ENCODE measurements around the gene PPP1R18. TPM values are rescaled to one million over a fixed set of nuclear protein-coding genes. Genes with fewer than 3 reads are reported as not detected.

Gene PPP1R18
- total and polyA plus RNA-seq, 9 of the 15 experiments (the other 6 are each of a cell fraction or from before 2014, with no cell fraction given): 12.0 to 99.2 (median 42.6) TPM

GRCh38 chr6:30682143-30683117 lies 4.0 kb downstream of the PPP1R18 start (continued):
- TF ChIP-seq ZNF197 (CRISPR knock-in tag; IDR thresholded peaks at IDR 0.05; ENCODE audit: low read depth): no peak
- peak; percentile 62 for TF ChIP-seq TBP (optimal IDR thresholded peaks at IDR 0.05; ENCODE audit: low read depth, low read length)
- no peak for TF ChIP-seq SIX5 (IDR thresholded peaks at IDR 0.05; ENCODE audit: borderline replicate concordance in 1 of 2, insufficient read depth in 1 of 2, low read depth in 1 of 2, low read length in 2 of 2)
- 0 out of 2 replicates have a peak, but pooled peaks have one; percentile 56 for TF ChIP-seq NR2C2 (CRISPR knock-in tag; IDR thresholded peaks at IDR 0.05)
- TF ChIP-seq NR2C2 (tag; IDR thresholded peaks at IDR 0.05): peak; percentile 91
- no peak for TF ChIP-seq MYBL2 (IDR thresholded peaks at IDR 0.05; ENCODE audit: low read depth)
- TF ChIP-seq MYBL2 (CRISPR knock-in tag; IDR thresholded peaks at IDR 0.05; ENCODE audit: borderline replicate concordance): no peak
- TF ChIP-seq HMG20A (CRISPR knock-in tag; conservative IDR thresholded peaks at IDR 0.05): no peak
- no peak for TF ChIP-seq ZC3H4 (CRISPR knock-in tag; IDR thresholded peaks at IDR 0.05; ENCODE audit: borderline replicate concordance)
- no peak for TF ChIP-seq ID3 (CRISPR knock-in tag; IDR thresholded peaks at IDR 0.05)
- TF ChIP-seq ID3 (tag; IDR thresholded peaks at IDR 0.05): peak; percentile 78; the same call in 1 of the 2 replicates
- peak in 1 of 2 experiments; percentile 62; a peak in 1 of 3 replicates for TF ChIP-seq CBX3 (IDR thresholded peaks at IDR 0.05; ENCODE audit: borderline replicate concordance in 1 of 2, low read length in 2 of 2)
- TF ChIP-seq CLOCK (CRISPR knock-in tag; IDR thresholded peaks at IDR 0.05; ENCODE audit: borderline replicate concordance): no peak
- no peak for TF ChIP-seq RUNX1 (IDR thresholded peaks at IDR 0.05; ENCODE audit: low read depth)
- TF ChIP-seq RERE (CRISPR knock-in tag; IDR thresholded peaks at IDR 0.05; ENCODE audit: borderline replicate concordance): no peak
- peak; percentile 55 for TF ChIP-seq HCFC1 (IDR thresholded peaks at IDR 0.05; ENCODE audit: low read depth, low read length)
- peak; percentile 28; the same call in 1 of the 2 replicates for TF ChIP-seq NFE2 (IDR thresholded peaks at IDR 0.05; ENCODE audit: low read depth)
- no peak; the same call in 1 of the 2 replicates for TF ChIP-seq HDAC2 (IDR thresholded peaks at IDR 0.05)
- no peak for TF ChIP-seq ZNF778 (CRISPR knock-in tag; IDR thresholded peaks at IDR 0.05)
